ENCODE measurements around the gene PTGS1.
"Not testable (repeated sequence)": the region's sequence is repeated elsewhere in the genome, so short reads cannot be mapped to it uniquely, and the experiment has no call there.

Gene PTGS1

GRCh38 chr9:122370869-122371755, at the start of gene PTGS1:
Gene PTGS1, plus strand, starts transcription at chr9:122371024. Its CDS starts 61 bp downstream, at chr9:122371085.
- peak; percentile 7 to 38 for DNase-seq

- no peak for DNase-seq
Measured at GRCh38 chr9:122322553-122322952, 48.3 kb upstream of the PTGS1 start.

- DNase-seq: not testable (repeated sequence)
Measured at GRCh38 chr9:122324665-122325064, 46.2 kb upstream of the PTGS1 start.

GRCh38 chr9:122325124-122325523, 45.7 kb upstream of the PTGS1 start:
- DNase-seq: no peak

- DNase-seq: no peak
Measured at GRCh38 chr9:122327175-122327574, 43.6 kb upstream of the PTGS1 start.

- no peak for DNase-seq
Measured at GRCh38 chr9:122329597-122329996, 41.2 kb upstream of the PTGS1 start.

GRCh38 chr9:122330466-122330865, 40.4 kb upstream of the PTGS1 start:
- not testable (repeated sequence) for DNase-seq

GRCh38 chr9:122331523-122331927, 39.3 kb upstream of the PTGS1 start:
- DNase-seq: no peak

- no peak for DNase-seq
Measured at GRCh38 chr9:122332083-122332482, 38.7 kb upstream of the PTGS1 start.

GRCh38 chr9:122332644-122333043, 38.2 kb upstream of the PTGS1 start:
- DNase-seq: no peak

GRCh38 chr9:122333169-122333808, 37.5 kb upstream of the PTGS1 start:
- DNase-seq: no peak

- DNase-seq: no peak
Measured at GRCh38 chr9:122334916-122335315, 35.9 kb upstream of the PTGS1 start.

GRCh38 chr9:122336189-122336588, 34.6 kb upstream of the PTGS1 start:
- no peak for DNase-seq

GRCh38 chr9:122336866-122337555, 33.8 kb upstream of the PTGS1 start:
- no peak for DNase-seq

GRCh38 chr9:122337556-122337929, 33.3 kb upstream of the PTGS1 start:
- DNase-seq: no peak

GRCh38 chr9:122338536-122338935, 32.3 kb upstream of the PTGS1 start:
- no peak for DNase-seq

- DNase-seq: no peak
Measured at GRCh38 chr9:122338994-122339393, 31.8 kb upstream of the PTGS1 start.

- no peak for DNase-seq
Measured at GRCh38 chr9:122339579-122339978, 31.2 kb upstream of the PTGS1 start.

- DNase-seq: no peak
Measured at GRCh38 chr9:122340161-122340560, 30.7 kb upstream of the PTGS1 start.

- no peak for DNase-seq
Measured at GRCh38 chr9:122342323-122343050, 28.3 kb upstream of the PTGS1 start.

GRCh38 chr9:122346478-122347347, 24.1 kb upstream of the PTGS1 start:
- peak in 1 of 2 donors; percentile 8 for DNase-seq
